Suprapubic skin (tissue), 3 donors: Measurements from ENCODE around the gene GRIK4.

Experiments used
- CTCF ChIP-seq, 2 donors: fragments of 200-600 bp in 1 of 2; fragments of 450-650 bp in 1 of 2; sonication (generic) in 1 of 2; IDR thresholded peaks; one replicate each; pipeline ENCODE4 v1.5.1; 2016 to 2019; ENCODE audit warnings: antibody characterized with exemption in 2 of 2, mild to moderate bottlenecking in 1 of 2, moderate library complexity in 1 of 2
- POLR2A ChIP-seq, 2 donors: fragments of 450-650 bp; IDR thresholded peaks; one replicate each; pipeline ENCODE4 v1.6.1; 2017; ENCODE audit warnings: antibody characterized with exemption in 2 of 2, mild to moderate bottlenecking in 2 of 2, moderate library complexity in 2 of 2

GRCh38 chr11:120896687-120897086, 385.1 kb downstream of the GRIK4 start:
- no peak for TF ChIP-seq CTCF (IDR thresholded peaks at IDR 0.05)
- TF ChIP-seq POLR2A (IDR thresholded peaks at IDR 0.05): no peak
